H1 (cell line): ENCODE measurements around the gene RANBP17. TPM values are rescaled to one million over a fixed set of nuclear protein-coding genes. Genes with fewer than 3 reads are reported as not detected.

Experiments
- CTCF ChIA-PET: fragments of 300-600 bp; sonication (Branson Sonifier 250); formaldehyde crosslinking; loops from one replicate; lab custom pipeline; 2021; ENCODE audit not compliant: partially characterized antibody; lab: Charles Lee
- POLR2A ChIA-PET: fragments of 300-600 bp; sonication (Branson Sonifier 250); formaldehyde crosslinking; loops from one replicate; lab custom pipeline; 2021; ENCODE audit warnings: inconsistent platforms; ENCODE audit not compliant: partially characterized antibody; lab: Charles Lee
- DNase-seq, 2 experiments: peaks; one replicate each; pipeline versions ENCODE4 v3.0.0 to v3.0.0-alpha.2; 2010 to 2022; ENCODE audit warnings: low spot score in 2 of 2, low read depth in 1 of 2, mixed read lengths in 1 of 2
- FAIRE-seq: peaks from 2 replicates; lab custom pipeline; 2011; peaks lifted over from hg19 to GRCh38; lab: Jason Lieb, UNC
- H2AFZ ChIP-seq: 2 replicates; pipeline ENCODE4 v1.8.1; 2012; ENCODE audit warnings: low read length, inconsistent platforms
- H2AK5ac ChIP-seq: 2 replicates; pipeline ENCODE4 v1.6.1; 2013; ENCODE audit warnings: low read depth, low read length
- H2BK120ac ChIP-seq: replicated peaks from 2 replicates; pipeline ENCODE3; 2013; ENCODE audit warnings: low read depth, low read length, inconsistent platforms
- H2BK12ac ChIP-seq: 2 replicates; pipeline ENCODE4 v1.6.1; 2013; ENCODE audit warnings: low read depth, low read length
- H2BK15ac ChIP-seq: 2 replicates; pipeline ENCODE4 v1.6.1; 2013; ENCODE audit warnings: low read length
- H2BK20ac ChIP-seq: 2 replicates; pipeline ENCODE4 v1.6.1; 2013; ENCODE audit warnings: low read length
- H2BK5ac ChIP-seq: 2 replicates; pipeline ENCODE4 v1.6.1; 2013; ENCODE audit warnings: low read depth, low read length
- H3K14ac ChIP-seq: 2 replicates; pipeline ENCODE4 v1.6.1; 2013; ENCODE audit warnings: inconsistent platforms; ENCODE audit not compliant: insufficient read length
- H3K18ac ChIP-seq: 2 replicates; pipeline ENCODE4 v1.6.1; 2013; ENCODE audit warnings: low read length; ENCODE audit errors: extremely low read depth
- H3K23ac ChIP-seq: 2 replicates; pipeline ENCODE4 v1.6.1; 2013; ENCODE audit warnings: inconsistent platforms; ENCODE audit not compliant: insufficient read length
- H3K23me2 ChIP-seq: 2 replicates; pipeline ENCODE4 v1.6.1; 2013; ENCODE audit warnings: low read depth, low read length
- H3K27ac ChIP-seq: 2 replicates; pipeline ENCODE4 v1.6.1; 2011; ENCODE audit warnings: low read depth, low read length, inconsistent platforms
- H3K27me3 ChIP-seq, 4 experiments: replicated peaks in 1 of 4; 1 replicate in 1 of 4; 2 replicates in 3 of 4; pipeline versions ENCODE4 v1.6.1 to v1.8.1; 2011 to 2013; ENCODE audit warnings: low read length in 3 of 4, mild to moderate bottlenecking in 3 of 4, inconsistent platforms in 2 of 4, mixed read lengths in 2 of 4, moderate library complexity in 1 of 4; ENCODE audit not compliant: control insufficient read depth in 3 of 4, insufficient read depth in 3 of 4; ENCODE audit errors: extremely low read depth in 1 of 4
- H3K36me3 ChIP-seq, 4 experiments: 2 replicates each; pipeline versions ENCODE4 v1.6.1 to v1.8.1; 2011 to 2013; ENCODE audit warnings: mild to moderate bottlenecking in 4 of 4, low read length in 3 of 4, moderate library complexity in 2 of 4, control low read depth in 1 of 4, inconsistent platforms in 1 of 4; ENCODE audit not compliant: insufficient read depth in 4 of 4, control insufficient read depth in 2 of 4
- H3K4ac ChIP-seq: replicated peaks from 2 replicates; pipeline ENCODE3; 2013; ENCODE audit warnings: low read length, low read depth, mixed read lengths, inconsistent platforms; ENCODE audit not compliant: insufficient read length
- H3K4me1 ChIP-seq, 4 experiments: replicated peaks in 1 of 4; 1 replicate in 1 of 4; 2 replicates in 3 of 4; pipeline versions ENCODE4 v1.6.1 to v1.8.1; 2011 to 2013; ENCODE audit warnings: low read length in 3 of 4, inconsistent platforms in 2 of 4, mixed read lengths in 1 of 4; ENCODE audit not compliant: insufficient read depth in 4 of 4, control insufficient read depth in 3 of 4
- H3K4me2 ChIP-seq, 2 experiments: 2 replicates each; pipeline versions ENCODE4 v1.6.1 to v1.8.1; 2011 to 2013; ENCODE audit warnings: low read depth in 2 of 2, low read length in 2 of 2, control low read depth in 1 of 2, inconsistent platforms in 1 of 2, mild to moderate bottlenecking in 1 of 2; ENCODE audit not compliant: insufficient read depth in 1 of 2
- H3K4me3 ChIP-seq, 4 experiments: fragments of 200-600, 300-600 bp in 1 of 4; sonication (generic), shearing (Covaris generic), sonication (Bioruptor Twin) in 1 of 4; 2 replicates each; pipeline versions ENCODE4 v1.5.1 to v1.8.1; 2011 to 2016; ENCODE audit warnings: low read length in 4 of 4, low read depth in 3 of 4, control low read depth in 2 of 4, inconsistent platforms in 2 of 4, mild to moderate bottlenecking in 2 of 4, mixed read lengths in 1 of 4, moderate library complexity in 1 of 4; ENCODE audit not compliant: insufficient read depth in 2 of 4; ENCODE audit errors: extremely low read depth in 1 of 4
- H3K56ac ChIP-seq: replicated peaks from 2 replicates; pipeline ENCODE3; 2013; ENCODE audit warnings: low read depth, mild to moderate bottlenecking, mixed read lengths, low read length, inconsistent platforms; ENCODE audit not compliant: insufficient read length
- H3K79me1 ChIP-seq: 2 replicates; pipeline ENCODE4 v1.6.1; 2013; ENCODE audit warnings: low read depth, low read length, control low read depth
- H3K79me2 ChIP-seq, 2 experiments: 2 replicates each; pipeline versions ENCODE4 v1.6.1 to v1.8.1; 2012 to 2013; ENCODE audit warnings: low read length in 2 of 2, mild to moderate bottlenecking in 2 of 2, inconsistent platforms in 1 of 2; ENCODE audit not compliant: insufficient read depth in 2 of 2, control insufficient read depth in 1 of 2
- H3K9ac ChIP-seq, 4 experiments: replicated peaks in 1 of 4; 1 replicate in 1 of 4; 2 replicates in 3 of 4; pipeline versions ENCODE4 v1.6.1 to v1.8.1; 2011 to 2013; ENCODE audit warnings: low read depth in 3 of 4, low read length in 3 of 4, control low read depth in 2 of 4, mild to moderate bottlenecking in 2 of 4, moderate library complexity in 2 of 4, inconsistent platforms in 1 of 4; ENCODE audit errors: extremely low read depth in 1 of 4
- H3K9me3 ChIP-seq, 2 experiments: 2 replicates each; pipeline versions ENCODE4 v1.6.1 to v1.8.1; 2012 to 2013; ENCODE audit warnings: mild to moderate bottlenecking in 2 of 2, moderate library complexity in 2 of 2, control low read depth in 1 of 2, inconsistent platforms in 1 of 2, low read depth in 1 of 2, low read length in 1 of 2, mixed read lengths in 1 of 2; ENCODE audit not compliant: insufficient read depth in 2 of 2
- H4K20me1 ChIP-seq, 2 experiments: replicated peaks in 1 of 2; 2 replicates each; pipeline versions ENCODE3 to v1.8.1; 2011 to 2013; ENCODE audit warnings: inconsistent platforms in 2 of 2, low read length in 2 of 2, mild to moderate bottlenecking in 1 of 2; ENCODE audit not compliant: insufficient read depth in 2 of 2, control insufficient read depth in 1 of 2
- H4K5ac ChIP-seq: 2 replicates; pipeline ENCODE4 v1.6.1; 2013; ENCODE audit warnings: low read length, low read depth, mixed read lengths, inconsistent platforms; ENCODE audit not compliant: insufficient read length
- H4K8ac ChIP-seq: 2 replicates; pipeline ENCODE4 v1.8.0; 2013; ENCODE audit warnings: mild to moderate bottlenecking, moderate library complexity, low read length, inconsistent platforms; ENCODE audit not compliant: insufficient read depth; ENCODE audit errors: extremely low read depth
- H4K91ac ChIP-seq: replicated peaks from 2 replicates; pipeline ENCODE3; 2013; ENCODE audit warnings: low read length, mixed read lengths, inconsistent platforms; ENCODE audit not compliant: insufficient read length
- ASH2L ChIP-seq: fragments of 200-600, 300-600 bp; sonication (generic); IDR thresholded peaks from one replicate; pipeline ENCODE4 v1.7.1; 2017; ENCODE audit warnings: low read length
- CTBP2 ChIP-seq: IDR thresholded peaks from 2 replicates; pipeline ENCODE4 v1.7.0; 2011; ENCODE audit warnings: borderline replicate concordance, mild to moderate bottlenecking, moderate library complexity, mixed read lengths, low read length; ENCODE audit not compliant: insufficient read depth, insufficient read length
- EGR1 ChIP-seq: IDR thresholded peaks from 2 replicates; pipeline ENCODE4 v1.6.1; 2011; ENCODE audit warnings: low read depth, low read length, borderline replicate concordance
- FOSL1 ChIP-seq: IDR thresholded peaks from 2 replicates; pipeline ENCODE4 v1.6.1; 2011; ENCODE audit warnings: mild to moderate bottlenecking, low read depth, low read length, moderate library complexity; ENCODE audit not compliant: insufficient read depth
- JUND ChIP-seq: IDR thresholded peaks from 2 replicates; pipeline ENCODE4 v1.6.1; 2011; ENCODE audit warnings: mild to moderate bottlenecking, improper control_type of control experiment, low read length
- KDM5A ChIP-seq: fragments of 200-600 bp; IDR thresholded peaks from 2 replicates; pipeline ENCODE4 v1.7.1; 2012; ENCODE audit warnings: mild to moderate bottlenecking, low read length, inconsistent platforms, mixed read lengths
- MAFK ChIP-seq: IDR thresholded peaks from 2 replicates; pipeline ENCODE4 v1.6.1; 2012; ENCODE audit warnings: low read depth, mild to moderate bottlenecking, improper control_type of control experiment, low read length
- NANOG ChIP-seq: IDR thresholded peaks from 2 replicates; pipeline ENCODE4 v1.6.1; 2011; ENCODE audit warnings: low read length, low read depth, mild to moderate bottlenecking, inconsistent platforms; ENCODE audit not compliant: insufficient read depth, poor library complexity, severe bottlenecking
- POLR2AphosphoS5 ChIP-seq: IDR thresholded peaks from 2 replicates; pipeline ENCODE4 v1.6.1; 2011; ENCODE audit warnings: low read depth, low read length
- RAD21 ChIP-seq, 2 experiments: IDR thresholded peaks in 1 of 2; conservative IDR thresholded peaks in 1 of 2; 2 replicates each; pipeline ENCODE4 v1.6.1; 2011; ENCODE audit warnings: low read depth in 2 of 2, low read length in 2 of 2, improper control_type of control experiment in 1 of 2, inconsistent platforms in 1 of 2, mild to moderate bottlenecking in 1 of 2, moderate library complexity in 1 of 2
- RBBP5 ChIP-seq: IDR thresholded peaks from 2 replicates; pipeline ENCODE4 v1.7.1; 2012; ENCODE audit warnings: low read depth, mild to moderate bottlenecking, inconsistent platforms, low read length, moderate library complexity, borderline replicate concordance
- RXRA ChIP-seq: IDR thresholded peaks from 2 replicates; pipeline ENCODE4 v1.6.1; 2011; ENCODE audit warnings: low read depth, mild to moderate bottlenecking, low read length, moderate library complexity; ENCODE audit not compliant: insufficient read depth
- SP2 ChIP-seq: IDR thresholded peaks from 2 replicates; pipeline ENCODE4 v1.6.1; 2012; ENCODE audit warnings: mild to moderate bottlenecking, low read length, inconsistent platforms
- YY1 ChIP-seq: IDR thresholded peaks from 2 replicates; pipeline ENCODE4 v1.6.1; 2011; ENCODE audit warnings: low read depth, mild to moderate bottlenecking, low read length
- WGBS, 2 experiments: shearing (Covaris generic) in 1 of 2; methylation state at CpG; one replicate each; pipeline versions ENCODE4 v1.1.6 to v1.1.7; 2013 to 2015; ENCODE audit warnings: low lambda C conversion rate in 2 of 2, mixed read lengths in 2 of 2, inconsistent platforms in 1 of 2, low coverage in 1 of 2, missing lambda C conversion rate in 1 of 2; ENCODE audit not compliant: insufficient replicate concordance in 2 of 2, insufficient coverage in 1 of 2, insufficient read length in 1 of 2; ENCODE audit errors: extremely low coverage in 1 of 2, missing lambda C conversion rate in 1 of 2; 5-methylcytosine and 5-hydroxymethylcytosine counted together
- polyA plus RNA-seq, 7 experiments: library from polyadenylated mRNA; depleted of rRNA in 3 of 7; stranded (reverse) in 5 of 7; unstranded in 2 of 7; fragments of >200 nt in 5 of 7; fragments of 200-250 nt in 2 of 7; gene quantifications; 1 replicate in 5 of 7; 2 replicates in 1 of 7; 4 replicates in 1 of 7; pipeline versions ENCODE4 v1.2.1 to v1.2.3, GENCODE V29; 2011 to 2013; ENCODE audit warnings: missing spikeins in 2 of 7, mixed read lengths in 2 of 7
- total RNA-seq: library from RNA; stranded (reverse); fragmentation: NEBNext Ultra II Directional; extraction: Animal tissue kit (Norgen Biotek cat#: 25700); gene quantifications from 2 replicates; pipeline ENCODE4 v1.2.1, GENCODE V29; 2021

Gene RANBP17
- total and polyA plus RNA-seq, 2 of the 8 experiments (the other 6 are each of a cell fraction or from before 2014, with no cell fraction given) = 8.6 to 21.3 TPM

DNA sequence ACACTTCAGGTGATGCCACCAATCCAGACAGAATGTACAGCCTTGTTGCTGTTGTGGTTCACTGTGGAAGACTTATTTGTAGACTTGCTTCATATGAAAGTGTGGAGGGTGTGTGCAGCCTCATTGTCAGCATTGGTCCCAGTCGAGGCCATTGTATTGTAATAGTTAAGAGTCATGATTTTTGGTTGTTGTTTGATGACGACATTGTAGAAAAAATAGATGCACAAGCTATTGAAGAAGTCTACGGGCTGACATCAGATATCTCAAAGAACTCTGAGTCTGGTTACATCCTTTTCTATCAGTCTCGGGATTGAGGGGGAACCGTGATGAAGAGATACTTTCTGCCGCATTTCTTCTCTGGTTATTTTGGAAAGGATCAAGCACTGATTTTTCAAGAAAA lies 390.9 kb downstream of the RANBP17 start:
- Histone ChIP-seq H2AK5ac (no peak overlapping the region), H3K79me2 (no peaks in the 10 kb centered on the region), H3K18ac (no peak overlapping the region), H4K91ac (no peak overlapping the region), H3K4me3 (no peak overlapping the region), H3K56ac (no peak overlapping the region), H3K14ac (no peak overlapping the region), H2AFZ (no peak overlapping the region), H3K9me3 (no peaks in the 10 kb centered on the region), H2BK15ac (no peak overlapping the region), H3K36me3 (peaks cover 0 to 4% (median 0%) of the 10 kb centered on the region in 4 experiments; a peak in 2 of 8 replicates), H4K20me1 (no peaks in the 10 kb centered on the region), H3K23ac (no peak overlapping the region), H4K5ac (no peak overlapping the region), H2BK20ac (no peak overlapping the region), H3K23me2 (no peaks in the 10 kb centered on the region), H4K8ac (no peak overlapping the region), H3K4me1 (no peaks in the 10 kb centered on the region), H2BK5ac (no peak overlapping the region), H2BK120ac (no peak overlapping the region), H3K4me2 (no peak overlapping the region), H3K79me1 (no peaks in the 10 kb centered on the region), H3K9ac (no peak overlapping the region), H2BK12ac (no peak overlapping the region), H3K4ac (no peak overlapping the region), H3K27ac (no peak overlapping the region), H3K27me3 (no peaks in the 10 kb centered on the region)
- POLR2A ChIA-PET = no interaction called here
- no peak for FAIRE-seq
- WGBS, 2 experiments = 93% methylated on average over 6 of the region's 6 CpGs; no CpG with 5 or more reads in 1 of the 2 experiments
- CTCF ChIA-PET = no interaction called here
- DNase-seq = no peak
- TF ChIP-seq YY1 (no peak), ASH2L (no peak), KDM5A (no peak), EGR1 (no peak), CTBP2 (no peak), MAFK (no peak), FOSL1 (no peak), POLR2AphosphoS5 (no peak), SP2 (no peak), RBBP5 (no peak), NANOG (no peak), JUND (no peak), RAD21 (IDR thresholded peaks at IDR 0.05 in 1 of 2, conservative IDR thresholded peaks at IDR 0.05 in 1 of 2; ENCODE audit: low read depth in 2 of 2, low read length in 2 of 2) (no peak), RXRA (no peak)
